ENCODE measurements around the gene TGM6.

The TGM6 gene

GRCh38 chr20:2365091-2365490, 15.6 kb upstream of the TGM6 start:
- no peak for DNase-seq

DNA sequence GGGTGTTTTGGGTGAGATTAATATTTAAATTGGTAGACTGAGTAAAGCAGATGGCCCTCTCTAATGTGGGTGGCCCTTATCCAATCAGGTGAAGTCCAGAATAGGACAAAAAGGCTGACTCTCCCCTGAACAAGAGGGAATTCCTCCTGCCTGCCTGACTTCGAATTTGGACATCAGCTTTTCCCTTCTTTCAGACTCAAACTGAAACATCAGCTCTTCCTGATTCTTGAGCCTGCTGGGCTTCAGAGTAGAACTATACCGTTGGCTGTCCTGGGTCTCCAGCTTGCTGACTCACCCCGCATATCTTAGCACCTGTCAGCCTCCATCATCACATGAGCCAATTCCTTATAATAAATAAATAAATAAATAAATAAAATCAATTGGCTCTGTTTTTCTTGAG, 15.0 kb upstream of the TGM6 start:
- no peak for DNase-seq

- DNase-seq, result no peak
Observed at GRCh38 chr20:2368621-2369020, 12.1 kb upstream of the TGM6 start.

DNA sequence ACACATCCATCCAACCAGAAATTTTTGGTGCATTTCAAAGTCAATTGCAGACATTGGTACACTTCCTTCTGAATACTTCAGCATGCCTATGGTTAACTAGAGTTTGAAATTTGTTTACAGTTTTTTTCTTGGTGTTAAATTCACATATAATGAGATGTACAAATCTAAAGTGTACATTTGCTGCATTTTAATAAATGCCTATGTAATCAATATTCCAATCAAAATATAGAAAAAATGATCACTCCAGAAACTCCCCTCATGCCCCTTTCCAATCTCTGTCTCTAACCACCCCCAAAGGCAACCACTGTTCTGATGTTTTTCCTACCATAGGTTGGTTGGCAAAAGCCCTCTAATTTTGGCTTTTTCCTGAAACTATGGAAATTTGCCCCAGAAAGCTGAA, 7.6 kb upstream of the TGM6 start:
- DNase-seq, result no peak

GRCh38 chr20:2374346-2375125, 6.2 kb upstream of the TGM6 start:
- DNase-seq, result no peak

DNA sequence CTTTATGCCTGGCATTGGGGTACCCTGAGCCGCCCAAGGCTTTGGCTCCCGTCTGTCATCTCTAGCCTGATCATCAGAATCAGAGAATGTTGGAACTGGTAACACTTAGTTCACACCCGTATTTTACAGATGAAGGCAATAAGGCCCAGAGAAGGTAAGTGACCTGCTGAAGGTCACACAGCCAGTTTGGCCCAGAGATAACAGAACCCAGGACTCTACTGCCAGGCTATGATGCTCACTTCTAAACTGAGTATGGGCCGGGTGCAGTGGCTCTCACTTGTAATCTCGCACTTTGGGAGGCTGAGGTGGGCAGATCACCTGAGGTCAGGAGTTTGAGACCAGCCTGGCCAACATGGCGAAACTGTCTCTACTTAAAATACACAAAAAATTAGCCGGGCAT, 1.8 kb upstream of the TGM6 start:
- DNase-seq, result no peak

DNA sequence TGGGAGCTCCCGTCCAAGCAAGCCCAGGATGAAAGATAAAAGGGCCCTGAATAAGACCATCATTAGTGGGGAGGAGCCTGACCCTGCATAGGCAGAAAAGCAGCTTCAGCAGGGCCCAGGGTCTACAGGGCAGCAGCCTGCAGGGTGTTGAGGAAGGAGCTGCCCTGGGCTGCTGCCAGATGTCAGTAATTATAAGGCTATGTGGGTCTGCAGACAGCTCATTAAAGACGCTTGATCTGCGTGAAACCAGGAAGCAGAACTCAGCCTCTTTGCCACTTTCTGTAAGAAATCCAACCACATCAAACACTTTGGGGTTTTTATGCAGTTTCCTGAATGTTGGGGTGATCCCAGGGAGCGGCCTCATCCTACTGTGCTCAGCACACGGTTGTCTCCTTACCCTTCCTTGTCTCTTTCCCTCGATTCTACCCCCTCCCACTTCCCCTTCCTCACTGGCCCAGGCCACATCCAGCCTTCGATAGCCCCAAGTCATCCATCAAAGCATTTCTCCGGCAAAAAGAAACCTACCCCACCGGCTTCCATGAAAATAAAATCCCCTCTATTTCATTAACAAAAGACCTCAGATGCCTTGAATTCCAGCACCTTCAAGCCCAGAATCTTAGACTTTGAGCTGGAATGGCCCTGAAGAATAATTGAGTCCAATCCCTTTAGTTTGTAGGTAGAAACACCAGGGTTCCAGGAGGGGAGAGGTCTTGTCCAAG, 1.0 kb upstream of the TGM6 start:
- peak; percentile 7 for DNase-seq

- DNase-seq, result no peak
Observed at GRCh38 chr20:2381303-2381702, 602 bp downstream of the TGM6 start.

- DNase-seq, result no peak
Observed at GRCh38 chr20:2382833-2383232, 2.1 kb downstream of the TGM6 start.

DNA sequence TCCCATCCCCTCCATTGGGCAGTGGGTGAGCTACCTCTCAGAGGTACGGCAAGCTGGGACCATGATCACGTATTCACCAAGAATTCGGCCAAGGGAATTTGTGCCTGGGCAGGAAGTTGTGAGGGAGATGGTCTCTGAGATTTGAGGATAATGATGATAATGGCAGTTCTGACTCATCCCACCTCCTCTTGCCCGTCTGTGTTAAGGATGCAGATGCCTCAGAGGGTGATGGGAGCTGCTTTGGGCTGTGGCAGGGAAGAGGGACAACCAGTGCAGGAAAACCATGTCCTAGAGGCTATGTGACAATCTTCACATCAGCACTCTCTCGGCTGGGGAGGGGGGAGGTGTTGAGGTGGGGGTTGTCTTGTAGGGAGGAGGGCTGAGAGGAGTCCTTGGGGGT, 4.3 kb downstream of the TGM6 start:
- DNase-seq, result no peak

GRCh38 chr20:2385496-2385895, 4.8 kb downstream of the TGM6 start:
- no peak for DNase-seq

DNA sequence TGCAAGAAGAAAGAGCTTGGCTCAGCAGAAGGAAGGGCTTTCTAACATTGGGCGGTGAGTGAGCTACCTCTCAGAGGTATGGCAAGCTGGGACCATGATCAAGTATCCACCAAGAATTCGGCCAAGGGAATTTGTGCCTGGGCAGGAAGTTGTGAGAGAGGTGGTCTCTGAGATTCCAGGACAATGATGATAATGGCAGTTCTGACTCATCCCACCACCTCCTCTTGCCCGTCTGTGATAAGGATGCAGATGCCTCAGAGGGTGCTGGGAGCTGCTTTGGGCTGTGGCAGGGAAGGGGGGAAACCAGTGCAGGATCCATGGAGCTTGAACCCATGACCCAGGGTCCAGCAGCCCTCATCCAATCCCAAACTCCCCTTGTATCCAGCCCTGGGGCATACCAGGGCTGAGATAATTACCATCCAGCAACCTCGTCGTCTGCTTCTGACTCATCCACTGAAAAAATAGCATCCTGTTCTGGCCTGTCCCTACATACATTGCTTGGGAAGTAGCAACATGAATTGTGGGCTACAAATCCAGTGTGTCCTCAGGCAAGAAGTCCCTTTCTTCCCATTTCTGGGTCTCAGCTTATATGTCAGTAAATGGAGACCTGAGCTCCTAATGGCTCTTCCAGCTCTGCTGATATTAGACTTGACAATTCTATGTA, 5.9 kb downstream of the TGM6 start:
- no peak for DNase-seq

DNA sequence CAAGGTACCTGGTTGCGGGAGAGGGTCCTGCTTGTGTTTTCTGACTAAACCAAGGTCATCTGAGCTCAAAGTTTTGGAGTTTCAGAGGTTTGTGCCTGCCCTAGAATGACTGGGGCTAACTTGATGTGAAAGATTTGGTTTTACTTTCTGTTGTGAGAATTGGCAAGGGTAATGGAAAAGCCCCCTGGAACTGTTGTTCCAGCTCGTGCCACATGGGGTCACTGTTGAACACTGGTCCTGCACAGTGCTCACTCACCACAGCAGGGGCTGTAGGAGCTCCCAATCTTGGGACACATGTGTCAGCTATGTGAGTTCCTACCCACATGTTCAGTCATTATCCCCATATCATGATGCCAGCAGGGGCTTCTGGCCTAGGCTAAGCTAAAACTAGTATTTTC, 6.5 kb downstream of the TGM6 start:
- DNase-seq, result peak; percentile 52

GRCh38 chr20:2387580-2387979, 6.9 kb downstream of the TGM6 start:
- DNase-seq, result no peak

- no peak for DNase-seq
Observed at GRCh38 chr20:2390951-2391675, 10.4 kb downstream of the TGM6 start.

- no peak for DNase-seq
Observed at GRCh38 chr20:2394411-2395055, 13.8 kb downstream of the TGM6 start.

DNA sequence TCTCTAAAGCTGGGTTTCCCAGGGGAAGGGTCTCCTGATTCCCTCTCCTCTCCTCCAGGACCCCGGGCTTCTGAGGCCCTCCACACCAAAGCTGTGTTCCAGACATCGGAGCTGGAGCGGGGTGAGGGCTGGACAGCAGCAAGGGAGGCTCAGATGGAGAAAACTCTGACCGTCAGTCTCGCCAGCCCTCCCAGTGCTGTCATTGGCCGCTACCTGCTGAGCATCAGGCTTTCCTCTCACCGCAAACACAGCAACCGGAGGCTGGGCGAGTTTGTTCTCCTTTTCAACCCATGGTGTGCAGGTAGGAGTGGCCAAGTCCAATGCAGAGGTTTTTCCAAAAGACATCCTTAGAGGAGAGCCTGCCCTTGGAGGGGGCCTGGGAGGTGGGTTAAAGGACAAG, 14.4 kb downstream of the TGM6 start:
- no peak for DNase-seq

- no peak for DNase-seq
Observed at GRCh38 chr20:2396241-2396814, 15.6 kb downstream of the TGM6 start.

GRCh38 chr20:2397091-2397490, 16.4 kb downstream of the TGM6 start:
- DNase-seq, result no peak

DNA sequence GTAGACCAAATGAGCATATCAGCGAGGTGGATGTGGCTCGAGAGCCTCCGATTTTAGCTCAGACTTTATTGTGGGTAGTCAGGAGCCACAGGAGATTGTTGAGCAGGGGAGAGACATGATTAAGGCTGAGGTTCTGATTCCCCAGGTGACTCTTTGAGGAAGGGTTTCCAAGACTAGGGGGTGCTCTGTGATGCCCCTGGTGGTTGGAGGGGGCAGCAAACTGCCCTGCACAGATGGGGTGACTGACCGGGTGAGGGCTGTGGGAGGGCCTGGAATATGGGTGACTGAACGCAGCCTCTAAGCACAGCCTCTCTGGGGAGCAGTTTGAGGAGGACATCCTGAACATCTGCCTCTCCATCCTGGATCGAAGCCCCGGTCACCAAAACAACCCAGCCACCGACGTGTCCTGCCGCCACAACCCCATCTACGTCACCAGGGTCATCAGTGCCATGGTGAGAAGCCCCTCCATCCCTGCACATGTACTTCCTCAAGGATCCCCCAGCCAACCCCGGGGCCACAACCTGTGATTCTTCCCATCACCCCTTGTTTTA, 17.0 kb downstream of the TGM6 start:
- no peak for DNase-seq

DNA sequence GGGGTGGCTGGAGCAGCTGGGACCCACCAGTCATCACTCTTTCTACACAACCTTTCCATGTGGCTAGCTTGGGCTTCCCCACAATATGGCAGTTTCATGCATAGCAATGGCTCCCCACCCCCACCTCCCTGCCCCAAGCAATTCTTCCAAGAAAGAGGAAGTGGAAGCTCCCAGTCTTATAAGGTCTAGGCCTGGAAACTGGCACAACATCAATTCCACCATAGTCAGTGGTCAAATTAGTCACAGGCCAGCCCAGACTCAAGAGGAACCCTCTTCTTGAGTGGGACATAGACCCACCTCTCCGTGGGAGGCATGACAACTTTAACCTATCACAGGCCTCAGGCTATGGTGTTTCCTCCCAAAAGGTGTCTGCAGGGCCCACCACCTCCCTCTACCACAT, 17.7 kb downstream of the TGM6 start:
- no peak for DNase-seq

- DNase-seq, result no peak
Observed at GRCh38 chr20:2399390-2399789, 18.7 kb downstream of the TGM6 start.
